HPDE6-E6E7 (cell line): ENCODE data around the gene AFDN.

Experiments used
- DNase-seq: peaks from one replicate; pipeline ENCODE4 v3.0.0; 2011; ENCODE audit warnings: missing footprints; ENCODE audit errors: extremely low spot score

AFDN gene

GRCh38 chr6:167977717-167978467, 151.2 kb downstream of the AFDN start:
- DNase-seq = no peak

GRCh38 chr6:167978607-167979006, 151.9 kb downstream of the AFDN start:
- DNase-seq = no peak

- no peak for DNase-seq
These were observed 152.9 kb downstream of the AFDN start for GRCh38 chr6:167979436-167980139.

- no peak for DNase-seq
These were observed 154.3 kb downstream of the AFDN start for GRCh38 chr6:167980911-167981580.

- no peak for DNase-seq
These were observed 155.3 kb downstream of the AFDN start for GRCh38 chr6:167981916-167982462.

- no peak for DNase-seq
These were observed 157.5 kb downstream of the AFDN start for GRCh38 chr6:167984144-167984719.

GRCh38 chr6:167984876-167985604, 158.3 kb downstream of the AFDN start:
- DNase-seq = no peak

GRCh38 chr6:167985911-167986595, 159.3 kb downstream of the AFDN start:
- no peak for DNase-seq

- no peak for DNase-seq
These were observed 160.9 kb downstream of the AFDN start for GRCh38 chr6:167987396-167988153.

- no peak for DNase-seq
These were observed 161.4 kb downstream of the AFDN start for GRCh38 chr6:167988154-167988495.

- no peak for DNase-seq
These were observed 162.5 kb downstream of the AFDN start for GRCh38 chr6:167988945-167989841.

GRCh38 chr6:167990016-167990945, 163.6 kb downstream of the AFDN start:
- DNase-seq = no peak

GRCh38 chr6:167993169-167993568, 166.5 kb downstream of the AFDN start:
- DNase-seq = no peak

GRCh38 chr6:167993831-167994230, 167.1 kb downstream of the AFDN start:
- no peak for DNase-seq

- DNase-seq = no peak
These were observed 168.6 kb downstream of the AFDN start for GRCh38 chr6:167995302-167995701.

- no peak for DNase-seq
These were observed 169.0 kb downstream of the AFDN start for GRCh38 chr6:167995731-167996151.

- no peak for DNase-seq
These were observed 169.9 kb downstream of the AFDN start for GRCh38 chr6:167996424-167997199.
